GM23248 (cell line): ENCODE measurements around the gene SLC35G3.

Experiments
- EZH2 ChIP-seq: fragments of 200-600 bp; sonication (generic); IDR thresholded peaks from 2 replicates; pipeline ENCODE4 v1.6.1; 2018; ENCODE audit warnings: antibody characterized with exemption, mild to moderate bottlenecking; ENCODE audit not compliant: insufficient read depth, poor library complexity, severe bottlenecking
- EZH2phosphoT487 ChIP-seq: fragments of 200-600 bp; sonication (generic); IDR thresholded peaks from 2 replicates; pipeline ENCODE4 v1.6.1; 2018; ENCODE audit warnings: antibody characterized with exemption, moderate library complexity, mild to moderate bottlenecking, low read depth; ENCODE audit not compliant: insufficient read depth

- no peak for TF ChIP-seq EZH2
- TF ChIP-seq EZH2phosphoT487: no peak
These were observed 6.7 kb downstream of the SLC35G3 start for GRCh38 chr17:35187481-35187880.
